K562 (cell line): ENCODE data around the gene MC1R. TPM values are rescaled to one million over a fixed set of nuclear protein-coding genes. Genes with fewer than 3 reads are reported as not detected.

Experiments used
- ATAC-seq: fragments of 200-7000 bp; cut with Tn5 transposase; 3 replicates; pipeline ENCODE4 v1.9.1; 2020; ENCODE audit warnings: moderate library complexity
- BruUV-seq: library from RNA; stranded (reverse); fragments of 400-500 nt; replicated peaks from 2 replicates; lab custom pipeline; 2021; lab: Mats Ljungman, UMichigan
- CTCF ChIA-PET: fragments of 300-600 bp; formaldehyde crosslinking; extraction: SDS; loops from one replicate; lab custom pipeline; 2021; ENCODE audit warnings: low intra/inter-chr PET ratio; lab: Yijun Ruan, JAX
- POLR2A ChIA-PET: fragments of 300-600, 350-650 bp; sonication (Branson Sonifier 250); formaldehyde crosslinking; extraction: SDS; loops from one replicate; lab custom pipeline; 2021; ENCODE audit warnings: antibody characterized with exemption, inconsistent platforms; lab: Yijun Ruan, JAX
- DNase-seq, 4 experiments: peaks; one replicate each; pipeline versions ENCODE4 v3.0.0 to v3.0.0-alpha.2; 2011 to 2018; ENCODE audit warnings: low spot score in 3 of 4, mixed read lengths in 3 of 4; ENCODE audit errors: extremely low read depth in 1 of 4
- FAIRE-seq: peaks from 2 replicates; lab custom pipeline; 2011; peaks lifted over from hg19 to GRCh38; lab: Jason Lieb, UNC
- H2AFZ ChIP-seq: 2 replicates; pipeline ENCODE4 v1.6.0; 2011; ENCODE audit warnings: low read depth, low read length, control low read depth, inconsistent platforms
- H3K27ac ChIP-seq: fragments of 200-600 bp; 3 replicates; pipeline ENCODE4 v1.8.0; 2011; ENCODE audit warnings: low read depth, mild to moderate bottlenecking, control low read depth, inconsistent platforms, low read length, moderate library complexity, mixed read lengths; ENCODE audit errors: extremely low read depth
- H3K27me3 ChIP-seq, 2 experiments: fragments of 300-600 bp in 1 of 2; 2 replicates in 1 of 2; 3 replicates in 1 of 2; pipeline versions ENCODE4 v1.6.0 to v1.8.0; 2011; ENCODE audit warnings: inconsistent platforms in 2 of 2, low read length in 2 of 2, mild to moderate bottlenecking in 1 of 2, mixed read lengths in 1 of 2, moderate library complexity in 1 of 2; ENCODE audit not compliant: control insufficient read depth in 2 of 2, insufficient read depth in 2 of 2
- H3K36me3 ChIP-seq: fragments of 300-600 bp; 3 replicates; pipeline ENCODE4 v1.8.0; 2011; ENCODE audit warnings: mild to moderate bottlenecking, low read length, inconsistent platforms; ENCODE audit not compliant: control insufficient read depth, insufficient read depth
- H3K4me1 ChIP-seq, 2 experiments: fragments of 200-600 bp in 1 of 2; replicated peaks in 1 of 2; 2 replicates in 1 of 2; 3 replicates in 1 of 2; pipeline versions ENCODE4 v1.5.1 to v1.8.0; 2011; ENCODE audit warnings: inconsistent platforms in 2 of 2, low read length in 2 of 2, mild to moderate bottlenecking in 1 of 2, mixed read lengths in 1 of 2, moderate library complexity in 1 of 2; ENCODE audit not compliant: control insufficient read depth in 2 of 2, insufficient read depth in 2 of 2
- H3K4me2 ChIP-seq: 2 replicates; pipeline ENCODE4 v1.6.1; 2011; ENCODE audit warnings: low read length, control low read depth, inconsistent platforms, mixed read lengths; ENCODE audit not compliant: insufficient read depth
- H3K4me3 ChIP-seq: fragments of 200-600 bp; sonication (generic), shearing (Covaris generic); 2 replicates; pipeline ENCODE4 v1.5.1; 2016; ENCODE audit warnings: control low read depth, inconsistent platforms
- H3K79me2 ChIP-seq: fragments of 200-600 bp; 3 replicates; pipeline ENCODE4 v1.8.0; 2011; ENCODE audit warnings: low read length, inconsistent platforms; ENCODE audit not compliant: control insufficient read depth, insufficient read depth
- H3K9ac ChIP-seq, 2 experiments: 2 replicates each; pipeline versions ENCODE4 v1.6.0 to v1.6.1; 2011; ENCODE audit warnings: low read depth in 2 of 2, low read length in 2 of 2, control low read depth in 1 of 2, inconsistent platforms in 1 of 2, mild to moderate bottlenecking in 1 of 2, mixed read lengths in 1 of 2; ENCODE audit not compliant: insufficient read depth in 1 of 2
- H3K9me1 ChIP-seq: one replicate; pipeline ENCODE4 v1.6.0; 2011; ENCODE audit warnings: inconsistent platforms, mild to moderate bottlenecking, low read length, moderate library complexity; ENCODE audit not compliant: control insufficient read depth, insufficient read depth
- H3K9me3 ChIP-seq: replicated peaks from 2 replicates; pipeline ENCODE4 v1.5.1; 2011; ENCODE audit warnings: low read depth, low read length, inconsistent platforms; ENCODE audit not compliant: control insufficient read depth, insufficient read depth
- H4K20me1 ChIP-seq: replicated peaks from 2 replicates; pipeline ENCODE4 v1.6.1; 2011; ENCODE audit warnings: low read length, inconsistent platforms, mixed read lengths; ENCODE audit not compliant: control insufficient read depth, insufficient read depth
- CCNT2 ChIP-seq: IDR thresholded peaks from 2 replicates; pipeline ENCODE4 v1.6.1; 2011; ENCODE audit warnings: borderline replicate concordance, low read depth, mild to moderate bottlenecking, moderate library complexity, mixed read lengths, low read length; ENCODE audit not compliant: insufficient read length; ENCODE audit errors: extremely low read depth
- E2F3 ChIP-seq: fragments of 250-450 bp; sonication (Bioruptor Pico); IDR thresholded peaks from 2 replicates; pipeline ENCODE4 v1.4.0; 2020; ENCODE audit warnings: mild to moderate bottlenecking
- GTF2A2 ChIP-seq: IDR thresholded peaks from 2 replicates; pipeline ENCODE4 v1.6.1; 2016; ENCODE audit warnings: mild to moderate bottlenecking, missing genetic modification characterization, missing compliant biosample characterization
- NR4A1 ChIP-seq, 2 experiments: fragments of 250-450 bp in 1 of 2; fragments of 450-650 bp in 1 of 2; sonication (Bioruptor Pico) in 1 of 2; IDR thresholded peaks; 2 replicates each; pipeline versions ENCODE4 v1.4.0 to v1.6.1; 2016 to 2020; ENCODE audit warnings: mild to moderate bottlenecking in 2 of 2, missing compliant biosample characterization in 1 of 2, missing genetic modification characterization in 1 of 2, moderate library complexity in 1 of 2
- ZBTB1 ChIP-seq: sonication (generic); formaldehyde crosslinking; IDR thresholded peaks from 2 replicates; pipeline ENCODE4 v1.8.1; 2023; ENCODE audit warnings: missing genetic modification reagents, low read depth, mild to moderate bottlenecking, borderline replicate concordance
- ZNF263 ChIP-seq: sonication (generic); formaldehyde crosslinking; IDR thresholded peaks from 2 replicates; pipeline ENCODE4 v1.8.0; 2022; ENCODE audit warnings: mild to moderate bottlenecking, missing genetic modification reagents, borderline replicate concordance
- WGBS: fragments of 100-300 bp; shearing (Covaris generic); methylation state at CpG from one replicate; pipeline ENCODE4 v1.1.6; 2016; ENCODE audit warnings: low coverage, mixed read lengths; ENCODE audit not compliant: insufficient coverage; ENCODE audit errors: missing lambda C conversion rate; 5-methylcytosine and 5-hydroxymethylcytosine counted together
- in situ Hi-C: fragments of 300-500 bp; cut with MboI; formaldehyde crosslinking; loops from 4 replicates; pipeline ENCODE4 v1.15.0; 2018; ENCODE audit warnings: inconsistent platforms, mixed read lengths
- intact Hi-C: fragments of 100-400 bp; cut with micrococcal nuclease; formaldehyde crosslinking; loops from 2 replicates; pipeline ENCODE4 v1.14.2; 2022
- polyA plus RNA-seq, 8 experiments: library from polyadenylated mRNA; depleted of rRNA in 4 of 8; stranded (reverse) in 5 of 8; unstranded in 3 of 8; fragments of >200 nt; fragmentation: Nextera tagmentation in 2 of 8; fragmentation: Illumina TruSeq in 1 of 8; extraction: Ambion mirVana in 2 of 8; extraction: Trizol in 1 of 8; gene quantifications; 2 replicates each; pipeline versions ENCODE4 v1.2.1 to v1.2.3, GENCODE V29; 2011 to 2014; ENCODE audit warnings: inconsistent platforms in 1 of 8, missing spikeins in 1 of 8
- total RNA-seq, 7 experiments: library from RNA; depleted of rRNA in 6 of 7; stranded (reverse); fragments of >200 nt in 6 of 7; fragmentation: Illumina TruSeq in 2 of 7; extraction: Trizol in 2 of 7; gene quantifications; 2 replicates each; pipeline versions ENCODE4 v1.2.1 to v1.2.3, GENCODE V29; 2011 to 2021; ENCODE audit warnings: low replicate concordance in 1 of 7
- TF ChIP-seq, protein P1 (sequence below): sonication (generic); formaldehyde crosslinking; IDR thresholded peaks from 2 replicates; pipeline ENCODE4 v1.9.0; 2022; ENCODE audit warnings: mild to moderate bottlenecking, missing genetic modification reagents
- TF ChIP-seq, protein P2 (sequence below): sonication (generic); formaldehyde crosslinking; IDR thresholded peaks from 2 replicates; pipeline ENCODE4 v1.9.0; 2022; ENCODE audit warnings: mild to moderate bottlenecking, missing genetic modification reagents
- TF ChIP-seq, protein P3 (sequence below), 3 experiments: fragments of 200-800 bp in 1 of 3; fragments of 250-450 bp in 1 of 3; fragments of 450-650 bp in 1 of 3; sonication (Bioruptor Pico) in 1 of 3; sonication (Bioruptor generic) in 1 of 3; formaldehyde crosslinking in 1 of 3; IDR thresholded peaks; 2 replicates each; pipeline versions ENCODE4 v1.6.1 to v1.8.0; 2016 to 2022; ENCODE audit warnings: mild to moderate bottlenecking in 2 of 3, missing genetic modification characterization in 2 of 3, missing compliant biosample characterization in 1 of 3, moderate library complexity in 1 of 3
- TF ChIP-seq, protein P4 (sequence below): fragments of 250-450 bp; sonication (Bioruptor Pico); IDR thresholded peaks from 2 replicates; pipeline ENCODE4 v1.8.0; 2021; ENCODE audit warnings: moderate library complexity, mild to moderate bottlenecking, inconsistent platforms
- TF ChIP-seq, protein P5 (sequence below), 2 experiments: IDR thresholded peaks; 2 replicates each; pipeline ENCODE4 v1.6.1; 2011; ENCODE audit warnings: borderline replicate concordance in 1 of 2, control low read depth in 1 of 2, low read depth in 1 of 2, low read length in 1 of 2, mild to moderate bottlenecking in 1 of 2, mixed read lengths in 1 of 2, moderate library complexity in 1 of 2; ENCODE audit not compliant: insufficient read depth in 1 of 2, insufficient read length in 1 of 2, poor library complexity in 1 of 2, severe bottlenecking in 1 of 2; ENCODE audit errors: extremely low read depth in 1 of 2

Gene MC1R
- total and polyA plus RNA-seq, 9 of the 15 experiments (the other 6 are each of a cell fraction or from before 2014, with no cell fraction given), result 0.14 to 5.3 (median 2.5) TPM; not detected in 1

DNA sequence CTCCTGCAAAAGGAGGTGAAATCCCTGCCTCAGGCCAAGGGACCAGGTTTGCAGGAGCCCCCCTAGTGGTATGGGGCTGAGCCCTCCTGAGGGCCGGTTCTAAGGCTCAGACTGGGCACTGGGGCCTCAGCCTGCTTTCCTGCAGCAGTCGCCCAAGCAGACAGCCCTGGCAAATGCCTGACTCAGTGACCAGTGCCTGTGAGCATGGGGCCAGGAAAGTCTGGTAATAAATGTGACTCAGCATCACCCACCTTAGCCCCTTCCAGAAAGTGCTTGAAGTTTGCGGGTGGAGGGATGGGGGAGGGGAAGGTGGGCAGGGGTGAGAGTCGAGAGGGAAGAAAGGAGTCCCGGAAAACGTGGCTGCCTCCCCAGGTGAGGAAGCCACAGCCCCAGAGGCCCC is 2.1 kb downstream of the MC1R start (continued):
- no peak for TF ChIP-seq ZBTB1 (CRISPR knock-in tag)
- TF ChIP-seq, all 486 proteins: peak for 0

DNA sequence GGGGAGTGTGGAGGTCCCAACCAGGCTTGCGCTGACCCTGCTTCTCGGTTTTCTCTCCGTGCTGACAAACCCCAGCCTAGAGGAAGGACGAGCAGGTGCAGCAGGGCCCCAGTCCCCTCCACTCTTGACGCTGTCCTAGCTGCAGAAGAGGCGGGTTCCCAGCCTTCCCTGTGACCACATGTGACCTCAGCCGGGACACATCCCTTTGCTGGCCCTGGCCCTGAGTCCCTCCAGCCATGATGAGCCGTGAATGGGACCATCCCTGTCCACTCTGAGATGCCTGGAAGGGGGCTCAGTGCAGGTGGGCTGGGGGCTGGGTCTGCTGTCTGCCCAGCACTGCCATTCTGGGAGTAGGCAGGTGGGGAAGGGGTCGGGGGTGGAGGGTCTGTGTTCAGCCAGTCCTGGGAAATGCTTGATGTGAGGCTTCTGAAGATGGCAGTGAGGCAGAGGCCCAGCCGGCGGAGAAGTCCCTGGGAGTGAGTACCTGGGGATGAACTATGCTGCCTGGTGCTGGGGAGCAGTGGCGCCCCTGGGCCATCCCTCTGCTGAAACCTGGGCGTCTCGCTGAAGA is 2.6 kb downstream of the MC1R start:
- Histone ChIP-seq H3K27me3 (no peaks in the 10 kb centered on the region), H3K4me1 (peaks cover 39 to 88% of the 10 kb centered on the region in 2 experiments)
- no peak for TF ChIP-seq NR4A1 (CRISPR knock-in tag; IDR thresholded peaks at IDR 0.05)
- no peak for TF ChIP-seq NR4A1 (tag; IDR thresholded peaks at IDR 0.05)
- TF ChIP-seq E2F3 (CRISPR knock-in tag), result no peak
- no peak for TF ChIP-seq GTF2A2 (tag)
- TF ChIP-seq ZNF263 (CRISPR knock-in tag), result no peak
- TF ChIP-seq, protein P1, sequence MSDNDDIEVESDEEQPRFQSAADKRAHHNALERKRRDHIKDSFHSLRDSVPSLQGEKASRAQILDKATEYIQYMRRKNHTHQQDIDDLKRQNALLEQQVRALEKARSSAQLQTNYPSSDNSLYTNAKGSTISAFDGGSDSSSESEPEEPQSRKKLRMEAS (CRISPR knock-in tag), result 0 out of 2 replicates have a peak, but pooled peaks have one; percentile 31
- TF ChIP-seq, protein P2, sequence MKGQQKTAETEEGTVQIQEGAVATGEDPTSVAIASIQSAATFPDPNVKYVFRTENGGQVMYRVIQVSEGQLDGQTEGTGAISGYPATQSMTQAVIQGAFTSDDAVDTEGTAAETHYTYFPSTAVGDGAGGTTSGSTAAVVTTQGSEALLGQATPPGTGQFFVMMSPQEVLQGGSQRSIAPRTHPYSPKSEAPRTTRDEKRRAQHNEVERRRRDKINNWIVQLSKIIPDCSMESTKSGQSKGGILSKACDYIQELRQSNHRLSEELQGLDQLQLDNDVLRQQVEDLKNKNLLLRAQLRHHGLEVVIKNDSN (CRISPR knock-in tag), result peak; percentile 57
- TF ChIP-seq, protein P3, sequence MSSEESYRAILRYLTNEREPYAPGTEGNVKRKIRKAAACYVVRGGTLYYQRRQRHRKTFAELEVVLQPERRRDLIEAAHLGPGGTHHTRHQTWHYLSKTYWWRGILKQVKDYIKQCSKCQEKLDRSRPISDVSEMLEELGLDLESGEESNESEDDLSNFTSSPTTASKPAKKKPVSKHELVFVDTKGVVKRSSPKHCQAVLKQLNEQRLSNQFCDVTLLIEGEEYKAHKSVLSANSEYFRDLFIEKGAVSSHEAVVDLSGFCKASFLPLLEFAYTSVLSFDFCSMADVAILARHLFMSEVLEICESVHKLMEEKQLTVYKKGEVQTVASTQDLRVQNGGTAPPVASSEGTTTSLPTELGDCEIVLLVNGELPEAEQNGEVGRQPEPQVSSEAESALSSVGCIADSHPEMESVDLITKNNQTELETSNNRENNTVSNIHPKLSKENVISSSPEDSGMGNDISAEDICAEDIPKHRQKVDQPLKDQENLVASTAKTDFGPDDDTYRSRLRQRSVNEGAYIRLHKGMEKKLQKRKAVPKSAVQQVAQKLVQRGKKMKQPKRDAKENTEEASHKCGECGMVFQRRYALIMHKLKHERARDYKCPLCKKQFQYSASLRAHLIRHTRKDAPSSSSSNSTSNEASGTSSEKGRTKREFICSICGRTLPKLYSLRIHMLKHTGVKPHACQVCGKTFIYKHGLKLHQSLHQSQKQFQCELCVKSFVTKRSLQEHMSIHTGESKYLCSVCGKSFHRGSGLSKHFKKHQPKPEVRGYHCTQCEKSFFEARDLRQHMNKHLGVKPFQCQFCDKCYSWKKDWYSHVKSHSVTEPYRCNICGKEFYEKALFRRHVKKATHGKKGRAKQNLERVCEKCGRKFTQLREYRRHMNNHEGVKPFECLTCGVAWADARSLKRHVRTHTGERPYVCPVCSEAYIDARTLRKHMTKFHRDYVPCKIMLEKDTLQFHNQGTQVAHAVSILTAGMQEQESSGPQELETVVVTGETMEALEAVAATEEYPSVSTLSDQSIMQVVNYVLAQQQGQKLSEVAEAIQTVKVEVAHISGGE (CRISPR knock-in tag; IDR thresholded peaks at IDR 0.05), result 0 out of 6 replicates have a peak, but pooled peaks of 1 of the 3 experiments have one; percentile 34
- TF ChIP-seq CCNT2, result peak; percentile 5
- TF ChIP-seq, protein P4, sequence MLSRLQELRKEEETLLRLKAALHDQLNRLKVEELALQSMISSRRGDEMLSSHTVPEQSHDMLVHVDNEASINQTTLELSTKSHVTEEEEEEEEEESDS, result no peak
- TF ChIP-seq, protein P5, sequence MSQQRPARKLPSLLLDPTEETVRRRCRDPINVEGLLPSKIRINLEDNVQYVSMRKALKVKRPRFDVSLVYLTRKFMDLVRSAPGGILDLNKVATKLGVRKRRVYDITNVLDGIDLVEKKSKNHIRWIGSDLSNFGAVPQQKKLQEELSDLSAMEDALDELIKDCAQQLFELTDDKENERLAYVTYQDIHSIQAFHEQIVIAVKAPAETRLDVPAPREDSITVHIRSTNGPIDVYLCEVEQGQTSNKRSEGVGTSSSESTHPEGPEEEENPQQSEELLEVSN (IDR thresholded peaks at IDR 0.05; ENCODE audit: borderline replicate concordance in 1 of 2, extremely low read depth in 1 of 2, insufficient read depth in 1 of 2, insufficient read length in 1 of 2, low read depth in 1 of 2, low read length in 1 of 2, poor library complexity in 1 of 2, severe bottlenecking in 1 of 2), result peak in 1 of 2 experiments; percentile 22

More for the DNA sequence above, 2.6 kb downstream of the MC1R start:
- peak overlapping the region; percentile 96 for H3K4me2 ChIP-seq
- no peaks in the 10 kb centered on the region; the same call in 2 of the 3 replicates for H3K79me2 ChIP-seq
- peak overlapping the region; percentile 90 to 94 for H3K9ac ChIP-seq
- H3K36me3 ChIP-seq, result no peaks in the 10 kb centered on the region
- intact Hi-C loops (loop anchor here (5.0 to 10.0 kb wide), 2 partner anchors 54 to 104 kb away; partner anchors contain the start of gene FANCA), in situ Hi-C loops (no loop called here)
- CTCF ChIA-PET, result no interaction called here
- POLR2A ChIA-PET, result interaction anchor here (0.5 to 2.9 kb wide), 9 partner anchors 10 to 203 kb away, joined by 3 to 19 read pairs (median 4); partner anchors contain the start of genes DEF8 and TCF25
- WGBS, result 37% methylated on average over 11 of the region's 14 CpGs
- H3K9me1 ChIP-seq, result no peaks in the 10 kb centered on the region
- no TSS peak for BruUV-seq
- 0 out of 2 replicates have a peak, but pooled peaks cover 12% of the 10 kb centered on the region for H4K20me1 ChIP-seq
- H2AFZ ChIP-seq, result peak overlapping the region; percentile 82; the same call in 1 of the 2 replicates
- no peaks in the 10 kb centered on the region for H3K9me3 ChIP-seq
- ATAC-seq (no peak), FAIRE-seq (no peak), DNase-seq (no peak)
- peak overlapping the region; percentile 69 for H3K4me3 ChIP-seq
- H3K27ac ChIP-seq, result peak overlapping the region; percentile 92; the same call in 2 of the 3 replicates
